ENCODE data around the gene DIDO1.

The DIDO1 gene

GRCh38 chr20:62835931-62836861, 90.1 kb downstream of the DIDO1 start:
- Histone ChIP-seq H2AK5ac (ENCODE audit: low read length, severe bottlenecking) (no peak overlapping the region), H3K18ac (ENCODE audit: low read depth in 1 of 2, low read length in 2 of 2) (no peak overlapping the region), H3K27me3 (ENCODE audit: control insufficient read depth in 1 of 2, insufficient read depth in 1 of 2, low read length in 2 of 2) (peaks cover 7 to 54% of the 10 kb centered on the region in 2 experiments), H2BK15ac (ENCODE audit: low read depth, poor library complexity, severe bottlenecking) (no peak overlapping the region), H4K8ac (ENCODE audit: low read length) (no peak overlapping the region), H4K91ac (ENCODE audit: low read length) (no peak overlapping the region), H3K4me2 (ENCODE audit: low read length, poor library complexity, severe bottlenecking) (no peak overlapping the region), H2BK5ac (ENCODE audit: low read depth, low read length, poor library complexity, severe bottlenecking) (no peak overlapping the region), H3K4ac (ENCODE audit: low read depth in 1 of 2, low read length in 2 of 2) (no peak overlapping the region), H3K9me3 (ENCODE audit: control insufficient read depth, low read length) (no peaks in the 10 kb centered on the region), H3K9ac (ENCODE audit: low read length) (no peak overlapping the region), H3K14ac (ENCODE audit: low read length in 2 of 2) (no peak overlapping the region), H3K23ac (ENCODE audit: low read length in 2 of 2) (no peak overlapping the region), H2BK12ac (ENCODE audit: low read length in 2 of 2) (no peak overlapping the region), H3K4me1 (ENCODE audit: control insufficient read depth, insufficient read depth, low read depth, low read length) (peaks cover 11% of the 10 kb centered on the region), H3K79me1 (replicated peaks; ENCODE audit: low read length, poor library complexity, severe bottlenecking) (no peaks in the 10 kb centered on the region), H3K4me3 (ENCODE audit: insufficient read depth in 1 of 2, low read depth in 1 of 2, low read length in 2 of 2) (no peak overlapping the region), H2AFZ (ENCODE audit: low read depth, low read length) (no peak overlapping the region), H3K27ac (ENCODE audit: low read length, poor library complexity, severe bottlenecking) (no peak overlapping the region), H3K36me3 (ENCODE audit: control insufficient read depth in 1 of 2, insufficient read depth in 2 of 2, low read depth in 1 of 2, low read length in 2 of 2) (no peaks in the 10 kb centered on the region), H2BK120ac (ENCODE audit: low read depth, low read length) (no peak overlapping the region)
- WGBS, result 83% methylated on average over 52 of the region's 52 CpGs
- DNase-seq, result no peak

DNA sequence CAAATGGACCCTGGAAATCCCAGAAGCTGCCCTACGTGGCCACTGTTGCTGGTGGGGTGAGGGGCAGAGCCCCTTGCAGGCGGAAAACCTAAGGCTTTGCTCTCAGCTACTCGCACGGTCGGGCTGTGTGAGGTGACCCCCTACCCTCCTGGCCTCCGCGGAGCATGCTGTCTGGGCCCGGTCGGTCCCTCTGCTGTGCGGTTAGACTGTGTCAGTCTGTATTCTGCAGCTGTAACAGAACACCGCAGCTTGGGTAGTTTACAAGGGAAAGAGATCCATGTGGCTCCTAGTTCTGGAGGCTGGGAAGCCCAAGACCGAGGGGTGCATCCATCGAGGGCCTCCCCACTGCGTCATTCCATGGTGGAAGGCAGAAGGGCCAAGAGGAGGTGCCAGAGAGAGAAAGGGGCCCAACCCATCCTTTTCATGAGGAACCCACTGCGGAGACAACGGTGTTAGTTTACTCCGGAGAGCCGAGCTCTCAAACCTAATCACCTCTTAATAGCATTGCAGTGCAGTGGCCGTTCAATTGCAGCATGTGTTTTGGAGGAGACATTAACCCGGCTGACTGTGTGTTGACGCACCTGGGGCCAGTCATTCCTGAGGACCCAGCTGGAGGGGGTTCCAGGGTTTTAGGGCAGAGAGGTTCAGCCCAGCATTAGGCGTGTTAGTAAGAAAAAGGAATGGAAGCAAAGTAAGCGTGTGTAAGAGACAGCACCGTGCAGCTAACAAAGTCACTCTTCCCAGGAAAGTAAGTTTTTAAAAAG, 91.2 kb downstream of the DIDO1 start:
- 85% methylated on average over 21 of the region's 24 CpGs for WGBS
- no peak for DNase-seq
- H3K4me3 ChIP-seq (ENCODE audit: insufficient read depth in 1 of 2, low read depth in 1 of 2, low read length in 2 of 2), result no peak overlapping the region

GRCh38 chr20:62832951-62833391, 93.3 kb downstream of the DIDO1 start:
- Histone ChIP-seq H2AFZ (ENCODE audit: low read depth, low read length) (no peak overlapping the region), H3K4ac (ENCODE audit: low read depth in 1 of 2, low read length in 2 of 2) (no peak overlapping the region), H3K27ac (ENCODE audit: low read length, poor library complexity, severe bottlenecking) (no peak overlapping the region), H2BK5ac (ENCODE audit: low read depth, low read length, poor library complexity, severe bottlenecking) (no peak overlapping the region), H2BK120ac (ENCODE audit: low read depth, low read length) (no peak overlapping the region), H3K27me3 (ENCODE audit: control insufficient read depth in 1 of 2, insufficient read depth in 1 of 2, low read length in 2 of 2) (peaks cover 7 to 49% of the 10 kb centered on the region in 2 experiments), H2AK5ac (ENCODE audit: low read length, severe bottlenecking) (no peak overlapping the region), H4K8ac (ENCODE audit: low read length) (no peak overlapping the region), H2BK12ac (ENCODE audit: low read length in 2 of 2) (no peak overlapping the region), H3K4me2 (ENCODE audit: low read length, poor library complexity, severe bottlenecking) (no peak overlapping the region), H2BK15ac (ENCODE audit: low read depth, poor library complexity, severe bottlenecking) (no peak overlapping the region), H3K23ac (ENCODE audit: low read length in 2 of 2) (no peak overlapping the region), H3K79me1 (replicated peaks; ENCODE audit: low read length, poor library complexity, severe bottlenecking) (no peaks in the 10 kb centered on the region), H3K9me3 (ENCODE audit: control insufficient read depth, low read length) (no peaks in the 10 kb centered on the region), H3K4me3 (ENCODE audit: insufficient read depth in 1 of 2, low read depth in 1 of 2, low read length in 2 of 2) (no peak overlapping the region), H3K36me3 (ENCODE audit: control insufficient read depth in 1 of 2, insufficient read depth in 2 of 2, low read depth in 1 of 2, low read length in 2 of 2) (no peaks in the 10 kb centered on the region), H3K18ac (ENCODE audit: low read depth in 1 of 2, low read length in 2 of 2) (no peak overlapping the region), H4K91ac (ENCODE audit: low read length) (no peak overlapping the region), H3K14ac (ENCODE audit: low read length in 2 of 2) (no peak overlapping the region), H3K4me1 (ENCODE audit: control insufficient read depth, insufficient read depth, low read depth, low read length) (peaks cover 13% of the 10 kb centered on the region), H3K9ac (ENCODE audit: low read length) (no peak overlapping the region)
- DNase-seq, result no peak
- 94% methylated on average over 14 of the region's 14 CpGs for WGBS

More for the DNA sequence above, 91.2 kb downstream of the DIDO1 start:
- no peak overlapping the region for H2AK5ac ChIP-seq (ENCODE audit: low read length, severe bottlenecking)
- H2BK5ac ChIP-seq (ENCODE audit: low read depth, low read length, poor library complexity, severe bottlenecking), result no peak overlapping the region
- H2BK15ac ChIP-seq (ENCODE audit: low read depth, poor library complexity, severe bottlenecking), result no peak overlapping the region
- no peak overlapping the region for H2AFZ ChIP-seq (ENCODE audit: low read depth, low read length)
- H3K79me1 ChIP-seq (replicated peaks; ENCODE audit: low read length, poor library complexity, severe bottlenecking), result no peaks in the 10 kb centered on the region
- no peak overlapping the region for H4K8ac ChIP-seq (ENCODE audit: low read length)
- H3K14ac ChIP-seq (ENCODE audit: low read length in 2 of 2), result no peak overlapping the region
- H3K9ac ChIP-seq (ENCODE audit: low read length), result no peak overlapping the region
- H2BK12ac ChIP-seq (ENCODE audit: low read length in 2 of 2), result no peak overlapping the region
- H3K4ac ChIP-seq (ENCODE audit: low read depth in 1 of 2, low read length in 2 of 2), result no peak overlapping the region
- peaks cover 10% of the 10 kb centered on the region for H3K4me1 ChIP-seq (ENCODE audit: control insufficient read depth, insufficient read depth, low read depth, low read length)
- no peak overlapping the region for H3K18ac ChIP-seq (ENCODE audit: low read depth in 1 of 2, low read length in 2 of 2)
- H3K27me3 ChIP-seq (ENCODE audit: control insufficient read depth in 1 of 2, insufficient read depth in 1 of 2, low read length in 2 of 2), result peaks cover 7 to 54% of the 10 kb centered on the region in 2 experiments
- no peak overlapping the region for H3K23ac ChIP-seq (ENCODE audit: low read length in 2 of 2)
- H3K9me3 ChIP-seq (ENCODE audit: control insufficient read depth, low read length), result no peaks in the 10 kb centered on the region
- H4K91ac ChIP-seq (ENCODE audit: low read length), result no peak overlapping the region
- no peak overlapping the region for H3K4me2 ChIP-seq (ENCODE audit: low read length, poor library complexity, severe bottlenecking)
- no peak overlapping the region for H2BK120ac ChIP-seq (ENCODE audit: low read depth, low read length)
- no peaks in the 10 kb centered on the region for H3K36me3 ChIP-seq (ENCODE audit: control insufficient read depth in 1 of 2, insufficient read depth in 2 of 2, low read depth in 1 of 2, low read length in 2 of 2)
- H3K27ac ChIP-seq (ENCODE audit: low read length, poor library complexity, severe bottlenecking), result no peak overlapping the region
